ENCODE measurements around the gene NFE2L3. TPM values are rescaled to one million over a fixed set of nuclear protein-coding genes. Genes with fewer than 3 reads are reported as not detected.

Gene NFE2L3
- total and polyA plus RNA-seq, 2 donors (not counting 1 experiment from before 2014, with no cell fraction given) = 1.4 to 1.6 TPM

- ChIA-PET CTCF (interaction anchor here (1.7 to 5.1 kb wide), 4 partner anchors 39 to 295 kb away, joined by 5 to 50 read pairs (median 8); partner anchors contain the start of gene NFE2L3), POLR2A (interaction anchor here (3.7 kb wide), 1 partner anchor 10 kb away, joined by 15 read pairs; the partner anchor contains the start of genes CBX3 and HNRNPA2B1)
- Mint-ChIP-seq H3K4me3 (no peak overlapping the region), H3K27me3 (no peaks in the 10 kb centered on the region), H3K9me3 (ENCODE audit: insufficient read depth) (no peaks in the 10 kb centered on the region), H3K4me1 (peaks cover 88% of the 10 kb centered on the region), H3K27ac (no peak overlapping the region)
- H3K9me3 ChIP-seq (ENCODE audit: control extremely low read depth in 1 of 3, control insufficient read depth in 2 of 3, insufficient read depth in 1 of 3, low read length in 2 of 3) = no peaks in the 10 kb centered on the region
- no peak overlapping the region for H2AFZ ChIP-seq (ENCODE audit: insufficient read depth, low read depth, low read length, poor library complexity, severe bottlenecking)
- H3K27me3 ChIP-seq (replicated peaks in 1 of 4; ENCODE audit: control extremely low read depth in 1 of 4, control insufficient read depth in 3 of 4, insufficient read depth in 4 of 4, low read length in 3 of 4) = no peaks in the 10 kb centered on the region
- peak; percentile 23 for DNase-seq
- H3K4me2 ChIP-seq (replicated peaks; ENCODE audit: low read depth, low read length, poor library complexity, severe bottlenecking) = no peak overlapping the region
- no CpG with 5 or more reads among the region's 1 CpG for WGBS (ENCODE audit: insufficient coverage)
- no peak overlapping the region for H3K4me3 ChIP-seq (ENCODE audit: control extremely low read depth in 1 of 5, extremely low read depth in 1 of 5, insufficient read depth in 1 of 5, low read depth in 2 of 5, low read length in 4 of 5)
- H3K79me2 ChIP-seq (ENCODE audit: control insufficient read depth, insufficient read depth, low read length) = peaks cover 50% of the 10 kb centered on the region
- peaks cover 76% of the 10 kb centered on the region for H4K20me1 ChIP-seq (ENCODE audit: control insufficient read depth, insufficient read depth, low read length, poor library complexity, severe bottlenecking)
- no peak overlapping the region for H3K27ac ChIP-seq (ENCODE audit: low read length in 2 of 2)
- H3K36me3 ChIP-seq (replicated peaks in 1 of 2; ENCODE audit: control extremely low read depth in 1 of 2, control insufficient read depth in 1 of 2, extremely low read depth in 1 of 2, insufficient read depth in 2 of 2, low read length in 1 of 2) = peaks cover 6 to 70% of the 10 kb centered on the region in 2 experiments
- TF ChIP-seq EZH2 (IDR thresholded peaks at IDR 0.05; ENCODE audit: borderline replicate concordance, insufficient read depth, low read depth, low read length, poor library complexity, severe bottlenecking) (no peak), CTCF (IDR thresholded peaks at IDR 0.05) (no peak)
- H3K4me1 ChIP-seq (ENCODE audit: control insufficient read depth in 2 of 2, insufficient read depth in 2 of 2, low read length in 2 of 2) = peaks cover 38 to 43% of the 10 kb centered on the region in 2 donors
- H3K9ac ChIP-seq (ENCODE audit: low read length) = no peak overlapping the region
- ATAC-seq (ENCODE audit: low read depth) = no peak
- intact Hi-C loops (cut with micrococcal nuclease) = loop anchor here (10.0 kb wide), 1 partner anchor 974 kb away; the partner anchor contains the start of gene HOXA9
Measured at GRCh38 chr7:26190417-26190869, 38.4 kb downstream of the NFE2L3 start.

GRCh38 chr7:26191233-26191973 is 39.4 kb downstream of the NFE2L3 start:
- CTCF ChIA-PET = interaction anchor here (0.7 to 5.1 kb wide), 11 partner anchors 13 to 298 kb away, joined by 3 to 50 read pairs (median 5); partner anchors contain the start of gene NFE2L3
- DNase-seq = no peak
- intact Hi-C loops (cut with micrococcal nuclease) = loop anchor here (10.0 kb wide), 1 partner anchor 973 kb away; the partner anchor contains the start of gene HOXA9
- peak overlapping the region; percentile 45 for H3K4me2 ChIP-seq (replicated peaks; ENCODE audit: low read depth, low read length, poor library complexity, severe bottlenecking)
- peaks cover 47 to 51% of the 10 kb centered on the region in 2 donors for H3K4me1 ChIP-seq (ENCODE audit: control insufficient read depth in 2 of 2, insufficient read depth in 2 of 2, low read length in 2 of 2)
- H3K27me3 Mint-ChIP-seq = no peaks in the 10 kb centered on the region
- WGBS (ENCODE audit: insufficient coverage) = no CpG with 5 or more reads among the region's 7 CpGs
- peaks cover 4 to 80% of the 10 kb centered on the region in 2 experiments for H3K36me3 ChIP-seq (replicated peaks in 1 of 2; ENCODE audit: control extremely low read depth in 1 of 2, control insufficient read depth in 1 of 2, extremely low read depth in 1 of 2, insufficient read depth in 2 of 2, low read length in 1 of 2)
- H3K4me3 ChIP-seq (ENCODE audit: control extremely low read depth in 1 of 5, extremely low read depth in 1 of 5, insufficient read depth in 1 of 5, low read depth in 2 of 5, low read length in 4 of 5) = no peak overlapping the region
- POLR2A ChIA-PET = interaction anchor here (0.7 to 1.5 kb wide), 2 partner anchors 11 to 80 kb away, joined by 3 to 4 read pairs; no protein-coding TSS in a partner anchor
- peaks cover 86% of the 10 kb centered on the region for H4K20me1 ChIP-seq (ENCODE audit: control insufficient read depth, insufficient read depth, low read length, poor library complexity, severe bottlenecking)
- no peaks in the 10 kb centered on the region for H3K9me3 ChIP-seq (ENCODE audit: control extremely low read depth in 1 of 3, control insufficient read depth in 2 of 3, insufficient read depth in 1 of 3, low read length in 2 of 3)
- no peak overlapping the region for H3K27ac ChIP-seq (ENCODE audit: low read length in 2 of 2)
- H3K27me3 ChIP-seq (replicated peaks in 1 of 4; ENCODE audit: control extremely low read depth in 1 of 4, control insufficient read depth in 3 of 4, insufficient read depth in 4 of 4, low read length in 3 of 4) = no peaks in the 10 kb centered on the region
- TF ChIP-seq CTCF (IDR thresholded peaks at IDR 0.05) = no peak
- no peak for TF ChIP-seq EZH2 (IDR thresholded peaks at IDR 0.05; ENCODE audit: borderline replicate concordance, insufficient read depth, low read depth, low read length, poor library complexity, severe bottlenecking)
- peaks cover 59% of the 10 kb centered on the region for H3K79me2 ChIP-seq (ENCODE audit: control insufficient read depth, insufficient read depth, low read length)
- peaks cover 89% of the 10 kb centered on the region for H3K4me1 Mint-ChIP-seq
- ATAC-seq (ENCODE audit: low read depth) = no peak
- H3K9me3 Mint-ChIP-seq (ENCODE audit: insufficient read depth) = no peaks in the 10 kb centered on the region
- H3K9ac ChIP-seq (ENCODE audit: low read length) = no peak overlapping the region
- no peak overlapping the region for H2AFZ ChIP-seq (ENCODE audit: insufficient read depth, low read depth, low read length, poor library complexity, severe bottlenecking)
- H3K27ac Mint-ChIP-seq = peak overlapping the region; percentile 55
- no peak overlapping the region for H3K4me3 Mint-ChIP-seq
